Right atrium auricular region (tissue), 2 donors: ENCODE measurements around the gene ACTR1A. TPM values are rescaled to one million over a fixed set of nuclear protein-coding genes. Genes with fewer than 3 reads are reported as not detected.

Experiments used
- DNase-seq: peaks from one replicate; pipeline ENCODE4 v3.0.0-alpha.2; 2019; ENCODE audit warnings: low spot score
- H3K27ac ChIP-seq, 2 donors: fragments of 200-600 bp; sonication (generic); 1 replicate in 1 of 2; 2 replicates in 1 of 2; pipeline ENCODE4 v1.5.1; 2016 to 2019
- H3K27me3 ChIP-seq, 2 donors: fragments of 200-600 bp; sonication (generic); one replicate each; pipeline versions ENCODE4 v1.5.1 to v1.6.0; 2017 to 2019
- H3K36me3 ChIP-seq: fragments of 200-600 bp; sonication (generic); one replicate; pipeline ENCODE4 v1.5.1; 2016
- H3K4me1 ChIP-seq, 2 donors: fragments of 200-600 bp; sonication (generic); one replicate each; pipeline versions ENCODE4 v1.5.1 to v1.6.0; 2017 to 2019
- H3K4me3 ChIP-seq, 2 donors: fragments of 200-600 bp; sonication (generic); 1 replicate in 1 of 2; 2 replicates in 1 of 2; pipeline ENCODE4 v1.5.1; 2017 to 2019; ENCODE audit warnings: mild to moderate bottlenecking in 1 of 2, moderate library complexity in 1 of 2
- H3K9me3 ChIP-seq, 2 donors: fragments of 200-600 bp; sonication (generic); one replicate each; pipeline ENCODE4 v1.5.1; 2019
- CTCF ChIP-seq, 2 donors: fragments of 200-600 bp; sonication (generic); IDR thresholded peaks; one replicate each; pipeline ENCODE4 v1.5.1; 2019; ENCODE audit warnings: antibody characterized with exemption in 2 of 2
- total RNA-seq, 2 donors: library from RNA; depleted of rRNA; stranded (reverse); fragments of >200 nt; gene quantifications; one replicate each; pipeline ENCODE4 v1.1.0, GENCODE V29; 2016

Gene ACTR1A
- total RNA-seq, 2 donors from 2014 or later: 107 to 124 TPM

GRCh38 chr10:102435529-102436233, 66.8 kb downstream of the ACTR1A start:
- H3K9me3 ChIP-seq: no peaks in the 10 kb centered on the region
- H3K27ac ChIP-seq: peak overlapping the region in 1 of 2 donors; percentile 48

GRCh38 chr10:102435133-102435497, 67.4 kb downstream of the ACTR1A start:
- Histone ChIP-seq H3K36me3 (no peaks in the 10 kb centered on the region), H3K9me3 (no peaks in the 10 kb centered on the region), H3K4me3 (peak overlapping the region in 1 of 2 donors; percentile 24), H3K27me3 (no peaks in the 10 kb centered on the region), H3K27ac (peak overlapping the region in 1 of 2 donors; percentile 48), H3K4me1 (peaks cover 0 to 21% of the 10 kb centered on the region in 2 donors)
- no peak for TF ChIP-seq CTCF (IDR thresholded peaks at IDR 0.05)
- DNase-seq: no peak

More at GRCh38 chr10:102435529-102436233, 66.8 kb downstream of the ACTR1A start:
- peak overlapping the region in 1 of 2 donors; percentile 24 for H3K4me3 ChIP-seq
- H3K4me1 ChIP-seq: peaks cover 0 to 21% of the 10 kb centered on the region in 2 donors
- no peaks in the 10 kb centered on the region for H3K36me3 ChIP-seq
- no peak for DNase-seq
- TF ChIP-seq CTCF (IDR thresholded peaks at IDR 0.05): no peak
- no peaks in the 10 kb centered on the region for H3K27me3 ChIP-seq

- Histone ChIP-seq H3K27me3 (no peaks in the 10 kb centered on the region), H3K4me1 (peaks cover 0 to 21% of the 10 kb centered on the region in 2 donors), H3K27ac (peak overlapping the region in 1 of 2 donors; percentile 48), H3K36me3 (no peaks in the 10 kb centered on the region), H3K4me3 (no peak overlapping the region), H3K9me3 (no peaks in the 10 kb centered on the region)
- no peak for TF ChIP-seq CTCF (IDR thresholded peaks at IDR 0.05)
- DNase-seq: no peak
These were observed 67.9 kb downstream of the ACTR1A start for GRCh38 chr10:102434394-102435132.

GRCh38 chr10:102433619-102434046, 68.9 kb downstream of the ACTR1A start:
- H3K36me3 ChIP-seq: no peaks in the 10 kb centered on the region
- H3K27me3 ChIP-seq: no peaks in the 10 kb centered on the region
- no peak overlapping the region for H3K4me3 ChIP-seq
- TF ChIP-seq CTCF (IDR thresholded peaks at IDR 0.05): no peak
- H3K27ac ChIP-seq: no peak overlapping the region
- DNase-seq: no peak
- no peaks in the 10 kb centered on the region for H3K9me3 ChIP-seq
- peaks cover 0 to 21% of the 10 kb centered on the region in 2 donors for H3K4me1 ChIP-seq

- no peaks in the 10 kb centered on the region for H3K9me3 ChIP-seq
- H3K4me3 ChIP-seq: peak within 1 kb of the TSS; percentile 92 to 95
- H3K36me3 ChIP-seq: no peaks in the 10 kb centered on the region
- peak within 1 kb of the TSS; percentile 85 to 90 for H3K27ac ChIP-seq
- TF ChIP-seq CTCF (IDR thresholded peaks at IDR 0.05): no peak
- peaks cover 0 to 21% of the 10 kb centered on the region in 2 donors for H3K4me1 ChIP-seq
- no peaks in the 10 kb centered on the region for H3K27me3 ChIP-seq
- peak; percentile 97 for DNase-seq
These were observed 70.2 kb downstream of the ACTR1A start, which contains the start of gene CUEDC2 for GRCh38 chr10:102432162-102432950. Gene CUEDC2, minus strand, starts transcription at chr10:102432574. Its CDS starts 7,386 bp downstream, at chr10:102425188.
